CD14-positive monocyte (primary cell): ENCODE measurements around the gene QRICH2. TPM values are rescaled to one million over a fixed set of nuclear protein-coding genes. Genes with fewer than 3 reads are reported as not detected.
A peak's percentile ranks its signal among the peaks of the same experiment; 100 is the strongest.

Experiments used
- DNase-seq, 3 donors: peaks; one replicate each; pipeline ENCODE4 v3.0.0-alpha.2; 2011 to 2022
- H2AFZ ChIP-seq: 2 replicates; pipeline ENCODE4 v1.6.0; 2012; ENCODE audit warnings: mild to moderate bottlenecking, low read depth, low read length, inconsistent platforms; ENCODE audit not compliant: insufficient read depth, poor library complexity, severe bottlenecking
- H3K27ac ChIP-seq, 2 donors: 1 replicate in 1 of 2; 2 replicates in 1 of 2; pipeline ENCODE4 v1.5.1; 2012 to 2013; ENCODE audit warnings: low read length in 2 of 2, control low read depth in 1 of 2, inconsistent platforms in 1 of 2, low read depth in 1 of 2, mild to moderate bottlenecking in 1 of 2
- H3K27me3 ChIP-seq, 2 donors: one replicate each; pipeline versions ENCODE4 v1.6.0 to v1.6.1; 2011 to 2013; ENCODE audit warnings: low read length in 2 of 2; ENCODE audit not compliant: control insufficient read depth in 2 of 2, insufficient read depth in 2 of 2
- H3K36me3 ChIP-seq, 2 donors: replicated peaks in 1 of 2; 1 replicate in 1 of 2; 2 replicates in 1 of 2; pipeline versions ENCODE4 v1.5.1 to v1.6.1; 2012 to 2013; ENCODE audit warnings: low read length in 2 of 2, control low read depth in 1 of 2, inconsistent platforms in 1 of 2, mild to moderate bottlenecking in 1 of 2; ENCODE audit not compliant: insufficient read depth in 2 of 2, control insufficient read depth in 1 of 2
- H3K4me1 ChIP-seq, 2 donors: 1 replicate in 1 of 2; 2 replicates in 1 of 2; pipeline versions ENCODE4 v1.5.1 to v1.6.1; 2012 to 2013; ENCODE audit warnings: low read length in 2 of 2, control low read depth in 1 of 2, inconsistent platforms in 1 of 2, mild to moderate bottlenecking in 1 of 2, moderate library complexity in 1 of 2; ENCODE audit not compliant: insufficient read depth in 2 of 2, control insufficient read depth in 1 of 2
- H3K4me2 ChIP-seq: replicated peaks from 2 replicates; pipeline ENCODE3; 2012; ENCODE audit warnings: low read length, moderate library complexity, mild to moderate bottlenecking; ENCODE audit not compliant: poor library complexity, severe bottlenecking; ENCODE audit errors: extremely low read depth
- H3K4me3 ChIP-seq, 3 experiments: fragments of 200-600 bp in 1 of 3; sonication (generic) in 1 of 3; replicated peaks in 1 of 3; 1 replicate in 2 of 3; 2 replicates in 1 of 3; pipeline ENCODE4 v1.5.1; 2011 to 2013; ENCODE audit warnings: low read length in 3 of 3, mild to moderate bottlenecking in 3 of 3, control low read depth in 2 of 3, low read depth in 2 of 3, inconsistent platforms in 1 of 3, moderate library complexity in 1 of 3
- H3K79me2 ChIP-seq: 2 replicates; pipeline ENCODE4 v1.6.0; 2012; ENCODE audit warnings: mild to moderate bottlenecking, control low read depth, inconsistent platforms, low read length, moderate library complexity; ENCODE audit not compliant: insufficient read depth
- H3K9ac ChIP-seq: 2 replicates; pipeline ENCODE4 v1.6.0; 2017; ENCODE audit warnings: low read length, mild to moderate bottlenecking; ENCODE audit not compliant: insufficient read depth, poor library complexity, severe bottlenecking
- H3K9me3 ChIP-seq, 2 donors: replicated peaks in 1 of 2; 1 replicate in 1 of 2; 2 replicates in 1 of 2; pipeline versions ENCODE4 v1.5.1 to v1.6.1; 2012 to 2013; ENCODE audit warnings: low read length in 2 of 2, control low read depth in 1 of 2; ENCODE audit not compliant: control insufficient read depth in 1 of 2, insufficient read depth in 1 of 2
- H4K20me1 ChIP-seq: 2 replicates; pipeline ENCODE4 v1.6.0; 2012; ENCODE audit warnings: mild to moderate bottlenecking, low read length, control low read depth, moderate library complexity; ENCODE audit not compliant: insufficient read depth
- H3K27ac Mint-ChIP-seq, 7 donors: one replicate each; pipeline ENCODE4 v1.8.0; 2020; ENCODE audit warnings: mild to moderate bottlenecking in 7 of 7, mixed read lengths in 7 of 7, moderate library complexity in 6 of 7, inconsistent platforms in 2 of 7
- H3K27me3 Mint-ChIP-seq, 3 donors: one replicate each; pipeline ENCODE4 v1.8.0; 2021 to 2022; ENCODE audit warnings: low read depth in 3 of 3, mild to moderate bottlenecking in 3 of 3, mixed read lengths in 3 of 3, moderate library complexity in 3 of 3, inconsistent platforms in 1 of 3
- H3K36me3 Mint-ChIP-seq, 2 donors: one replicate each; pipeline ENCODE4 v1.8.0; 2020; ENCODE audit warnings: mixed read lengths in 2 of 2, inconsistent platforms in 1 of 2, mild to moderate bottlenecking in 1 of 2
- H3K4me1 Mint-ChIP-seq: one replicate; pipeline ENCODE4 v1.8.0; 2020; ENCODE audit warnings: mild to moderate bottlenecking, mixed read lengths
- H3K4me3 Mint-ChIP-seq, 2 donors: one replicate each; pipeline ENCODE4 v1.8.0; 2020; ENCODE audit warnings: mild to moderate bottlenecking in 2 of 2, mixed read lengths in 2 of 2, moderate library complexity in 1 of 2
- H3K9me3 Mint-ChIP-seq, 7 donors: one replicate each; pipeline ENCODE4 v1.8.0; 2020 to 2022; ENCODE audit warnings: mixed read lengths in 7 of 7, mild to moderate bottlenecking in 6 of 7, moderate library complexity in 6 of 7, inconsistent platforms in 2 of 7
- WGBS: methylation state at CpG from one replicate; pipeline ENCODE4 v1.1.5; 2013; ENCODE audit warnings: missing lambda C conversion rate; ENCODE audit not compliant: insufficient coverage; 5-methylcytosine and 5-hydroxymethylcytosine counted together
- intact Hi-C, 2 donors: fragments of 100-400 bp; cut with micrococcal nuclease; formaldehyde crosslinking; loops; one replicate each; pipeline versions ENCODE4 v1.15.0 to v1.15.1; 2023
- polyA plus RNA-seq, 3 donors: library from polyadenylated mRNA; depleted of rRNA in 1 of 3; unstranded in 2 of 3; stranded (reverse) in 1 of 3; fragments of 300-500 nt in 2 of 3; fragments of >200 nt in 1 of 3; fragmentation: Illumina TruSeq in 2 of 3; gene quantifications; 1 replicate in 2 of 3; 2 replicates in 1 of 3; pipeline ENCODE4 v1.2.3, GENCODE V29; 2012 to 2021
- TF ChIP-seq, protein P1 (sequence below): fragments of 200-600 bp; IDR thresholded peaks from one replicate; pipeline ENCODE4 v1.8.0; 2022; ENCODE audit warnings: antibody characterized with exemption, mild to moderate bottlenecking

The QRICH2 gene
- polyA plus RNA-seq, 3 donors: 0.04 to 1.9 TPM; not detected in 1

DNA sequence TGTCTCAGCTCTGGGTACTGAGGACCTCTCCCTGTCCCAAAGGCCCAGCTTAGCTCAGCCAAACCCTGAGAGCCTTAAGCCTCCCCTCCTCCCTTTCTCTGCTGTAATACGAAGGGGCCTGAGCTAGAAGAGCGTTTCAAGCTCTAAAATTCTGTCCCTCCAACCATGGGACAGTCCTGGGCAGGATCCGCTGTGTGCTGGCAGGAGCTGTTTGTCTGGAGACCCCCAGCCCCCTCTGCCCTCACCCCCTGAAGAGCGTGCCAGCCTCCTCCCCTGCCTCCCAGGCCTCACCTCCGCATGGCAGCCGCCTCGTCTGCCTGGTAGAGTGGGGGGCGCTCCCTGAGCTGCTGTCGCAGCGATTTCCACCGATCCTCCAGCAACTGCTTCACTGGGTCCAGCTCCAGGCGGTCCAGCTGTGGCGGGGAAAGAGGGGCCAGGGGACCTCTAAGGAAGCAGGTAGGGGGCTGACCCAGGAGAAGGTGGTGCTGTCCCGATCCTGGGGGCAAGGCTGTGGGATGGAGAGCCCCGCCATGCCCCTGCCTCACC, 28.3 kb downstream of the QRICH2 start:
- no peak overlapping the region for H3K9ac ChIP-seq
- 67% methylated on average over 2 of the region's 15 CpGs for WGBS
- Mint-ChIP-seq H3K27me3 (peaks cover 3 to 5% (median 5%) of the 10 kb centered on the region in 3 donors), H3K4me1 (peaks cover 5% of the 10 kb centered on the region), H3K27ac (no peak overlapping the region), H3K4me3 (no peak overlapping the region), H3K36me3 (no peaks in the 10 kb centered on the region), H3K9me3 (no peaks in the 10 kb centered on the region)
- no peak overlapping the region for H3K4me2 ChIP-seq
- H3K27me3 ChIP-seq: no peaks in the 10 kb centered on the region
- H2AFZ ChIP-seq: no peak overlapping the region
- H3K4me3 ChIP-seq: no peak overlapping the region
- no peak for DNase-seq
- intact Hi-C loops: loop anchor here (1.0 to 10.0 kb wide), 4 partner anchors 38 to 159 kb away; partner anchors contain the start of gene RNF157 (in 1 of the 2)
- no peaks in the 10 kb centered on the region for H3K9me3 ChIP-seq
- H3K4me1 ChIP-seq: no peaks in the 10 kb centered on the region
- no peaks in the 10 kb centered on the region for H3K79me2 ChIP-seq
- H3K27ac ChIP-seq: no peak overlapping the region
- TF ChIP-seq, protein P1, sequence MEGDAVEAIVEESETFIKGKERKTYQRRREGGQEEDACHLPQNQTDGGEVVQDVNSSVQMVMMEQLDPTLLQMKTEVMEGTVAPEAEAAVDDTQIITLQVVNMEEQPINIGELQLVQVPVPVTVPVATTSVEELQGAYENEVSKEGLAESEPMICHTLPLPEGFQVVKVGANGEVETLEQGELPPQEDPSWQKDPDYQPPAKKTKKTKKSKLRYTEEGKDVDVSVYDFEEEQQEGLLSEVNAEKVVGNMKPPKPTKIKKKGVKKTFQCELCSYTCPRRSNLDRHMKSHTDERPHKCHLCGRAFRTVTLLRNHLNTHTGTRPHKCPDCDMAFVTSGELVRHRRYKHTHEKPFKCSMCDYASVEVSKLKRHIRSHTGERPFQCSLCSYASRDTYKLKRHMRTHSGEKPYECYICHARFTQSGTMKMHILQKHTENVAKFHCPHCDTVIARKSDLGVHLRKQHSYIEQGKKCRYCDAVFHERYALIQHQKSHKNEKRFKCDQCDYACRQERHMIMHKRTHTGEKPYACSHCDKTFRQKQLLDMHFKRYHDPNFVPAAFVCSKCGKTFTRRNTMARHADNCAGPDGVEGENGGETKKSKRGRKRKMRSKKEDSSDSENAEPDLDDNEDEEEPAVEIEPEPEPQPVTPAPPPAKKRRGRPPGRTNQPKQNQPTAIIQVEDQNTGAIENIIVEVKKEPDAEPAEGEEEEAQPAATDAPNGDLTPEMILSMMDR: peak; percentile 61
- no peaks in the 10 kb centered on the region for H4K20me1 ChIP-seq
- no peaks in the 10 kb centered on the region for H3K36me3 ChIP-seq

- WGBS: 70% methylated on average over 20 of the region's 28 CpGs
- intact Hi-C loops: loop anchor here (1.0 to 10.0 kb wide), 4 partner anchors 37 to 158 kb away; partner anchors contain the start of gene RNF157 (in 1 of the 2)
- H3K36me3 Mint-ChIP-seq: no peaks in the 10 kb centered on the region
- peaks cover 2 to 5% (median 5%) of the 10 kb centered on the region in 3 donors for H3K27me3 Mint-ChIP-seq
- peak overlapping the region in 1 of 7 donors; percentile 82 for H3K27ac Mint-ChIP-seq
- Histone ChIP-seq H3K4me2 (no peak overlapping the region), H3K4me3 (no peak overlapping the region), H3K9ac (no peak overlapping the region), H3K4me1 (peaks cover 0 to 1% of the 10 kb centered on the region in 2 donors), H3K27ac (no peak overlapping the region), H3K79me2 (no peaks in the 10 kb centered on the region), H4K20me1 (no peaks in the 10 kb centered on the region), H2AFZ (no peak overlapping the region), H3K36me3 (no peaks in the 10 kb centered on the region), H3K27me3 (no peaks in the 10 kb centered on the region), H3K9me3 (no peaks in the 10 kb centered on the region)
- peak; percentile 72 to 80 (median 79) for DNase-seq
- H3K4me3 Mint-ChIP-seq: no peak overlapping the region
- TF ChIP-seq, protein P1: peak; percentile 99
- H3K9me3 Mint-ChIP-seq: no peaks in the 10 kb centered on the region
- peaks cover 5% of the 10 kb centered on the region for H3K4me1 Mint-ChIP-seq
Observed at GRCh38 chr17:76278952-76279741, 28.9 kb downstream of the QRICH2 start.
